HG03108 (cell line): ENCODE measurements around the gene RGL3.
"Not testable (repeated sequence)": the region's sequence is repeated elsewhere in the genome, so short reads cannot be mapped to it uniquely, and the experiment has no call there.

Experiments used
- ATAC-seq: cut with Tn5 transposase; IDR thresholded peaks from one replicate; pipeline ENCODE4 v1.9.1; 2021; ENCODE audit warnings: moderate library complexity; ENCODE audit not compliant: unreplicated experiment

Gene RGL3

DNA sequence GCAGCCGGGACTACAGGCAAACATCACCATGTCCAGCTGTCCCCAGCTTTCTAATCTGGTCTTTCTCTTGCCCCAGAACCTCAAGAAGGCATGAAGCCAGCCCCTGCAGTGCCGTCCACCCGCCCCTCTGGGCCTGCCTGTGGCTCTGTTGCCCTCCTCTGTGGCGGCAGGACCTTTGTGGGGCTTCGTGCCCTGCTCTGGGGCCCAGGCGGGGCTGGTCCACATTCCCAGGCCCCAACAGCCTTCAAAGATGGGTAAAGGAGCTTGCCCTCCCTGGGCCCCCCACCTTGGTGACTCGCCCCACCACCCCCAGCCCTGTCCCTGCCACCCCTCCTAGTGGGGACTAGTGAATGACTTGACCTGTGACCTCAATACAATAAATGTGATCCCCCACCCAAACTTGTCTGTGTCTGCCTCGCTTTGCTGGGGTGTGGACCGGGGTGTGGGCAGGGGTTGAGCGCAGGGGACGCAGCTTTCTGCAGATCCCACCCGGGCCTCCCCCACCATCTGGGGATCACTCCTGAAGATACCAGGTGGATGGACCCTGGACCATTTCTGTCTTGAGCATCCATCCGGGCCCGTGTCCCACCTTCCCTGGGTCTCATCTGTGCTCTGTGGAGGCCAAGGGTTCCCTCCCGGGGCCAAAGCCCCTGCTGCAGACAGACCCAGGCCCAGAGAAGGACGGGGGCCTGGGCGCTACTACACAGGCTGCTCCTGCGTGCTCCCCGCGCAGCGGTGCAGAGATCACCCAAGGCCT lies 31.6 kb upstream of the RGL3 start:
- ATAC-seq: no peak

DNA sequence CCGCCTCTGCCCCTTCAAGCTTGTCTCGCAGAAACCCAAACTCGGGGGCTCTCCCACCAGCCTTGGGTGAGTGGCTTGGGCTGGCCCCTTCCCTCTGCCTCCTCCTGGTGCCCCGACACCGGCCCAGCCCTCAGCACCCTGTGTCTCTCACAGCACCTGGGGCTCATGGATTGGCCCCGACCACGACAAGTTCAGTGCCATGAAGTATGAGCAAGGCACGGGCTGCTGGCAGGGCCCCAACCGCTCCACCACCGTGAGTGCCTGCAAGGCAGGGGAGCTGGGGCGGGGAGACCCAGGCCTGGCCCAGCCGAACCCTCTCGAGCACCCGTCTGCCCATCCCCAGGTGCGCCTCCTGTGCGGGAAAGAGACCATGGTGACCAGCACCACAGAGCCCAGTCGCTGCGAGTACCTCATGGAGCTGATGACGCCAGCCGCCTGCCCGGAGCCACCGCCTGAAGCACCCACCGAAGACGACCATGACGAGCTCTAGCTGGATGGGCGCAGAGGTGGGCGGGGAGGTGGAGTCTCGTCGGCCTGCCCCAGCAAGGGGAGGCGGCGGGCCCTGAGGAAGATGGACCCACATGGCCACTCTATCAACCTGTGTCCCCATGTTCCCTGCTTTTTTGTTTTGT lies 29.9 kb upstream of the RGL3 start:
- no peak for ATAC-seq

DNA sequence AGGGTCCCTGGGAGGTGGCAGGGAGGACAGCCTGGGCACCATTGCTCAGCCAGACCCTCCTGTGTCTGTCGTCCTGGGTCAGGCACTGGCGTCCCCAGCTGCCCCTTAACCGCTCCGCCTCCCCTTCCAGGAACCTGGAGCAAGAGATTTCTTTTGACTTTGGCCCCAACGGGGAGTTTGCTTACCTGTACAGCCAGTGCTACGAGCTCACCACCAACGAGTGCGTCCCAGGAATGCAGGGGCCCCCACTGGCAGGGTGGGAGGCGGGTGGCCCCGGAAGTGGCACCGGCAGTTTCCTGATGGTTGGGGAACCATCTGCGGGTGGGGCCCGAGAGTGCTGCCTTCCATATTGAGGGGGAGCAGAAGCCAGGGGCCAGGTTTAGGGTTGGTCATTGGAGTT lies 29.3 kb upstream of the RGL3 start:
- ATAC-seq: no peak

DNA sequence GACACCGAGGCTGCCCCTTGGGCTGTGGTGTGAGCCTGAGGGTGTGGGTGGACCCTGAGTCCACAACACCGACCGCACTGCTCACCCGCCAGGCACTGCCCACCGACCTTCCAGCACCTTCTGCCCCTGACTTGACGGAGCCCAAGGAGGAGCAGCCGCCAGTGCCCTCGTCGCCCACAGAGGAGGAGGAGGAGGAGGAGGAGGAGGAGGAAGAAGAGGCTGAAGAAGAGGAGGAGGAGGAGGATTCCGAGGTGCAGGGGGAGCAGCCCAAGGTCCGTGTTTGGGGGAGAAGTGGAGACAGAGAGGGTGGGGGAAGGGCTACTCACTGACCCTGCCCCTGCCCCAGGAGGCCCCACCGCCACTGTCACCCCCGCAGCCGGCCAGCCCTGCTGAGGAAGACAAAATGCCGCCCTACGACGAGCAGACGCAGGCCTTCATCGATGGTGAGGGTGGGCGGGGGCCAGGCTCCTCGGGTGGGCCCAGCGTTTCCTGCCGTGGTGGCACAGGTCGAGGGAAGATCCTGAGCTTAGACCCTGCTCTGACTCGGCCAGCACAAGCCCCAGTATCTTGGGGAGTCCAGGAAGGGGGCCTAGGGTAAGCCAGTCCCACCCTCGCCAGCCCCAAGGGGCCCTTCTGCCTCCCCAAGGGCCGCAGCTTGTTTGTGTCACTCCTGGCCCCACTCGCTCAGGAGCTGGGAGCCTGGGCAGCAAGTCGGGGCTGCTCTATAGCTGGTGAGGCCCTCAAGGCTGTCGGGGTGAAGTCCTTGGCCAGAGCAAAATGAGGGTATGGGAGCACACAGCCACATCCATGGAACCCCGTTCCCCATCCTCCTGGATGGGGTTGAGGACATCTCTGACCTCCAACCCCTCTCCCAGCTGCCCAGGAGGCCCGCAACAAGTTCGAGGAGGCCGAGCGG lies 28.5 kb upstream of the RGL3 start:
- no peak for ATAC-seq

DNA sequence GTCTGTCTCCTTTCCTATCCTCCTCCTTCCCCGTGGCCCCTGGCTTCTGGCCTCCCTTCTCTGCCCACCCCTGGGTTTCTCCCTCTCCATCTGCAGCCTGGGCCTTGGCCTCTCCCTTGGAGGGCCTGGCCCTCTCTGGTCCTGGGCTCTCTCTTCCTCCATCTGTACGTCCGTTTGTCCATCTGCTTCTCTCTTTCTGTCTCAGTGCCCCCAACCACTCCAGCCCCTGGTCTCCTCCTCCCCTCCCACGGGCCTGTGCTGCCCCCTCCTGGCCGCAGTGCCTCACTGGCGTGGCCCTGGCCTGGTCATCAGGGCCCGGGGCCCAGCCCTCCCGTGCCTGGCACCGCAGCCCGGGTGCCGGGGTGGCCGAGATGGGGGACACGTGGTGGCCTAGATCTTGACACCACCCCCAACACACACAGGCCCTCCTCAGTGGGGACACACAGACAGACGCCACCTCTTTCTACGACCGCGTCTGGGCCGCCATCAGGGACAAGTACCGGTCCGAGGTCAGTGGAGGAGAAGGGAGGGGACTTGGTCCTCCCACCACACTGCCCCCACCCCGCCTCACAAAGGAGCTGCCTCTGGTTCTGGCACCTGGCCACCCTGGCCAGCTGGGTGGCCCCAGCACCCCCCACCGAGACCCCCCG lies 27.7 kb upstream of the RGL3 start:
- no peak for ATAC-seq

DNA sequence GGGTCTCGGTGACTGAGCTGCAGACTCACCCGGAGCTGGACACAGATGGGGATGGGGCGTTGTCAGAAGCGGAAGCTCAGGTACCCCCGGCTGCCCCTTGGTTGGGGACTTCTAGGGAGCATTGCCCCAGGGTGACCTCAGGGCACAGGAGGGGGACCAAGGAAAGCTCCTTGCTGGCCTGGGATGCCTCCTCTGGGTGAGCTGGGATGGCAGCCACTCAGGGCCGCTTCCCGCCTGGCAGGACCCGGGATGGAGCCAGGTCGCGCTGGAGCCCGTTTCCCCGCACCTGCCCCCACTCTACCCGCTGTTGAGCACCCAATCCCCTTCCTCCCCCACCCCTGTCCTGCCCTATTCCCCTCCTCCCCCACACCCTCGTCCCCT lies 27.1 kb upstream of the RGL3 start:
- no peak for ATAC-seq

DNA sequence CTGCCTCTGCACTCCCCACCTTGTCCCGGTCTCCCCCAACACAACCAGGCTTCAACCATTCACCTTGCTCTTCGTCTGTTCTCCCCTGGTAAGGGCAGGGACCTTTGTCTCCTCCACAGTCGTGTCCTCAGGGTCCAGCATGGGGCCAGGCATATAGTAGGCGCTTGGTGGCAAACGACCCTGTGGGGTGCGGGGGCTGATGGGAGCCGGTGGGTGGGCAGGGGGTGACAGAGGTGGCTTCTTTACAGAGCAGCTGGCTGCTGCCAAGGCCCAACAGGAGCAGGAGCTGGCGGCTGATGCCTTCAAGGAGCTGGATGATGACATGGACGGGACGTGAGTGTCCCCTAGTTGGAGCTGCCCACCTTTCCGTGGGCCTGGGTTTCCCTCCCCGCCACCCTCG lies 26.0 kb upstream of the RGL3 start:
- ATAC-seq: no peak

DNA sequence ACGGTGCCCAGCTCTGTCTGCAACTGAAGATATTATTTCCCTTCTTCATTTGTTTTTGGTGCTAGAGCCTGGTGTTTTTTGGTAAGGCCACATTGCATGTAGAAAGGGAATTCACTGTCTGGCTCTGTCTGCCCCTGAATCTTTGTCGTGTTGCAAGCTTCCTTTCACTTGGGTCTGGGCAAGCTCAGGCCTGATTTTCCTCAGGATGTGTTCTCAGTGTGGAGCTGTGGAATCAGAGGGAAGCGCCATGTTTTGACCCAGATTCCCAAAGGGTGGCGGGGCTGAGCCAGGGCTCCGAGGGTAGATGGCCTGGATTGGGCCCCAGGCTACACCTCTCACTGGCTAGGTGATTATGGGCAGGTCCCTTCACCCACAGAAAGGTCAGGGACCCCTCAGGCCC lies 24.9 kb upstream of the RGL3 start:
- no peak for ATAC-seq

DNA sequence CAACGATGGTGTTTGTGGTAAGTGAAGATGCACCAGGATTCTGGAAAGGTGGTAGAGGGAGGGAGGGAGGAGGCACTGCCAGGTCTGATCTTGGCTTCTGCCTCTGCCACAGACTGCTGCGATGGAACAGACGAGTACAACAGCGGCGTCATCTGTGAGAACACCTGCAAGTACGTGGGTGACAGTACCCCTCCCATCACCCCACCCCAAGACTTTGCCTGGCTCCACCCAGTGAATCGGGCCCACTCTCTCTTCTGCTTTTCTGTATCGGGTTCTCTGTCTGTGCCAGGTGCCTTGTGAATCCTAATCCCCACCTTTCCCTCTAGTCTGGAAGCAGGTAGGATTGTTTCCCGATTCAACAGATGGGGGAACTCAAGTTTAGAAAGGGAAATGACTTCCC lies 18.8 kb upstream of the RGL3 start:
- no peak for ATAC-seq

DNA sequence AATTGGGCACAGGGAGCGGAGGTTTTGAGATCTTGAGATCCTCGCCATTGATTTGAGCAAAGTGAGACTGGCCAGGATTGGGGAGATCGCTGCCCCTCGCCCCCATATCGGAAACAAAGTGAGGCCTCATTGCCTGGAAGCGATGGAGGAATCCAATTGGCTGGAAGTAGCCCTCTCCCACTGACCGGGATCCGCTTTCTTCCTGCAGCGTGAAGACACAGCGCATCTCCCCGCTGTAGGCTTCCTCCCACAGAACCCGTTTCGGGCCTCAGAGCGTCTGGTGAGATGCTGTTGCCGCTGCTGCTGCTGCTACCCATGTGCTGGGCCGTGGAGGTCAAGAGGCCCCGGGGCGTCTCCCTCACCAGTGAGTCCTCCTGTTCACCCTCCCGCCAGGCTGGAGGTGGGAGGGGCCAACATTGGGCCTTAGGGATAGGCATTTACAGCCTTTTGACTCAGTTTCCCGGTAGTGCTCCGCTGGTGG lies 16.8 kb upstream of the RGL3 start:
- no peak for ATAC-seq

DNA sequence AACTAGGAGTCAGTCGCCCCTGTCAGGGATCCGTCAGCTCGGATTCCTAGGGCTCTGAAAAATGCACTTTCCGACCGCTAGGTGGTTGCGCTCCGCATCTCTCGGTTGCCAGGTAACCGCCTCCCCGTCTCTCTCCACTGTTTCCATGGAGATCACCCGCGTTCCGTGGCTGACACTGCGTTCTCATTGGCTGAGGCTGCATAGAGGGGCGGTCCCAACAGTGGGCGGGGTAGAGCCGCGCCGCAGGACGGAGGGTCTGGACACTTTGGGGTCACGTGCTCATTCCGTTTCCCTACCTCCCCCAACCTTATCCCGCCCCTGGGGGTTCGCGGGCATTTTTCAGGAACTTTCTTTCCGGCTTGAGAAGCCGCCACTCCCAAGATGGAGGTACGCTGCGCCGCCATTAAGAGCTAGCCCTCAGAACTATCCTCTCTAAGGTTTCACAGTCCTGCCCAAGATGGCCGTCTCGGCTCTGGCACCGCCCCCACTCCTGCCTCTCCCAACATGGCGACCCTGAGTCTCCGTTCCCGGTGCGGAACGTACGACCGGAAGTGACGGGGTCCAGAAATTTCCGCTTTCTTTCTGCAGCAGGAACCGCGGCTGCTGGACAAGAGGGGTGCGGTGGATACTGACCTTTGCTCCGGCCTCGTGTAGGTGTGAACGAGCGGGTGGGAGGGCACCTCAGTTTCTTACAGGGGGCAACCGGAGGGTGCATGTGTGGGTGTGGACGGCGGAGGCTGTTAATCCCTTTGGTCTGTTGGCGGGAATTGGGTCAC lies 16.1 kb upstream of the RGL3 start, which contains the start of the genes ODAD3 and PRKCSH:
TSS of gene ODAD3 (minus strand) at position 65 of the 776 bp plus-strand sequence. CDS start 105 bp downstream, outside the sequence.
TSS of gene PRKCSH (plus strand) at position 579 of the 776 bp plus-strand sequence. CDS start 483 bp downstream, outside the sequence.
- peak; percentile 85 for ATAC-seq

DNA sequence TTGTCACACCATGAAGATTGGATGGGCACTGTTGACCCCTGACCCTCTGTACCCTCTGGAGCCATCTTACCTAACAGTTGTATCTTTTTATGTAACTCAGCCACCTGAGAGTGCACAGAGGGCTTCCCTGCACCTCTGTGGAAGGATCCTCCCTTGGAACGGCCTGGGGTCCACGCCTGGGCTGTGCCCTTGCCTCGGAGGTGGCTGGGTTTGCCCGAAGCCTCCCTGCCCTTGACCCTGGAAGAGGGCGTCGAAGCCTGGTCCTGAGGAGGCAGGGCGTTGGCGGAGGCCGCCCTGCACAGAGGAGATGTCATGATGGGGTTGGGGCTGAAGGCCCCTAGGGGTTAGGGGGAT lies 15.6 kb upstream of the RGL3 start:
- peak; percentile 9 for ATAC-seq

DNA sequence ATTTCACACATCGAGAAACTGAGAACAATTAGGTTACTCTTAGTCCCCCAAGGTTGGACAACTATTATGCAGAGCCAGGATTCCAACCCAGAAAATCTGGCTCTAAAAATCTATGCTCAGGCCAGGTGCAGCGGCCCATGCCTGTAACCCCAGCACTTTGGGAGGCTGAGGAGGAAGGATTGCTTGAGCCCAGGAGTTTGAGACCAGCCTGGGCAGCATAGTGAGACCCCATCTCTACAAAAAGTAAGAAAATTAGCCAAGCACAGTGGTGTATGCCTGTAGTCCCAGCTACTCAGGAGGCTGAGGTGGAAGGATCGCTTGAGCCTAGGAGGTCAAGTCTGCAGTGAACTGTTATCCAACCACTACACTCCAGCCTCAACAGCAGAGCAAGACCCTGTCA lies 14.4 kb upstream of the RGL3 start:
- not testable (repeated sequence) for ATAC-seq

DNA sequence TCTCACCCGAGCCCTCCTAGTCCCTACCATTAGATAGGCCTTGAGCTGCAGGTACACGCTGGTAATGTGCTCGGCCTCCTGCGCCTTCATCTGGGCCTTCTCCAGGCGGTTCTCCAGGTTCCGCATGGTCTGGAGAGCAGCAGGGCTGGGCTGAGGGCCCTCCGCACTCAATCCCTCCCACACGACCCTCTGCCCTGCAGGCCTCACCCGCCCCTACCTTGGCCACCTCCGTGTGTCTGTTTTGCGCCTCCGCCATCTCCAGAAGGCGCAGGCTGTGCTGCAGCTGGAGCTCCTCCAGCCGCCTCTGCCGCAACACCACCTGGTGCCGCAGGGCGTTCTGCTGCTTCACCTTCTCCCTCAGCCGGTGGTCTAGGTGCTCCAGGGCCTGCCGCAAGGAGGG lies 7.5 kb upstream of the RGL3 start:
- ATAC-seq: no peak

DNA sequence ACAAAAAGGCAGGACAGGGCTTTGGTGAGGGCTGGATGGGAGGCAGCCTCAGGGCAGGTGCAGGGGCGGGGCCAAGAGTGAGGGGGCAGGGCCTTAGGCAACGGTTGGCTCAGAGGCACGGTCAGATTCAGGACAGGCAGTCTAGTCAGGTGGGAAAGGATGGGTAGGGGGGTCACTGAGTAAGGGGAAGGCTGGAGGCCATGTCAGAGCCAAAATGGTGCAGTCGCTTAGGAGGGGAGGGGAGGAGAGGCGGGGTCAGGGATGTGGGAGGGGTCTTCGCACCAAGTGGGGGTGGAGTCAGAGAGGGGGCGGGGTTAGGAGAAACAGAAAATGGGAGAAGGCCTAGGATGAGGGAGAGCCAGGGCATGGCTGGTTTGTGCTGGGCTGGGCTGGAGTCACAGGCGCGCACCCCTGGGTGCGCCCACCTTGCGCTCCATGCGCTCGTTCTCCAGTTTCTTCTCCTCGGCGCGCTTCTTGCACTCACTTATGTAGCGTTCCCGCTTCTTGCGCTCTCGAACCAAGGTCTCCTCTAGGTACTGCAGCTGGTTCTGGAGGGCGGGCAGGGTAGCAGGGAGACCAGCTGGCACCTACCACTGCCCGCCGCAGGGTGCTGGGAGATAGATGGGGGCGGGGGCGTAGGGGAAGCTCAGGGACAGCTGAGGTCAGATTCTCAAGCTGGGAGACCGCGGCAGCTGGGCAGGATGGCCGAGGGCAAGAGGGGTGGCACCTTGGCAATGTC lies 6.8 kb upstream of the RGL3 start:
- no peak for ATAC-seq

DNA sequence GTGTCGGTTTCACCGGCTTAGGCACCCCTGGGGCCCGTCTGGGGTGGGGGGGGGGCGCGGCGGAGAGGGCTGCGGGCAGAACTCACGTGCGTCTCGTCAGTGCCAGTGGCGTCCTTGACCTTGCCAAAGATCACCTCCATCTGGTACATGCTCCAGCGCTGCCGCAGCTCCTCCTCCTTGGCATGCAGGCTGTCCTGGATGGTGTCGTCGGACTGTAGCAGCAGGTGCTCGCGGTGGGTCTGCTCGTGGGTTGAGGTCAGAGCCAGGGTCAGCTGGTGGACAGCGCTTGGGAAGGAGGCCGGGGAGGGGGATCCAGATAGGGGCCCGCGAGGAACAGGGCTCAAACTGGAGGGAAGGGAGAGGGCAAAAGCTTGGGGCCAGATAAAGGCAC lies 4.7 kb upstream of the RGL3 start:
- no peak for ATAC-seq

DNA sequence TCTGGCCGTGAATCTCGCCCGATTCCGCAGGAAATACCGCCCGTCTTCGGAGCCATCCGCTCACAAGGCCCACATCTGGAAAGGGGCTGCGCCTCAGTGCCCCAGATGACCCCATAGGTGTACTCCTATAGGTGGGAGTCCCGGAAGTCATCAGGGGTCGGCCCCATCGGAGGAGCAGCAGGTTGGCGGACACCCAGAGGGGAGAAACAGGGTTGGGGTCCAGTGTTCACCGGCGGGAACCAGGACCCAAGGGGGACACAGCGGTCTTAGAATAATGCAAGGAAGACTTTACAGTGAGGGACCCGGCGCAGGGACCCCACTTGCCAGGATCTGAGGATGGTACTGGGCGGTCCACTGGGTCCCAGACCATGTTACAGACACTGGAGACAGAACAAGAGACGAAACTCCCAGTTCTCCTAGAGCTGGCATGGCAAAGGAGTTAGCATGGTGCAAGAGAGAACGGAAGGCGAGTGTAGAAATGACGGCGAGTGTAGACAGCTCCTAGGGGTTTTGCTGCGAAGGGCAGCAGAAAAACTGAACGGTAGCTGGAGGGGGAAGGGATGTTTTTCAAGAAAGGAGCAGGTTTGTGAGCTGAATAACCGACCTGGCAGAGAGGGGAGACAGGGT lies 4.2 kb upstream of the RGL3 start:
- ATAC-seq: no peak

DNA sequence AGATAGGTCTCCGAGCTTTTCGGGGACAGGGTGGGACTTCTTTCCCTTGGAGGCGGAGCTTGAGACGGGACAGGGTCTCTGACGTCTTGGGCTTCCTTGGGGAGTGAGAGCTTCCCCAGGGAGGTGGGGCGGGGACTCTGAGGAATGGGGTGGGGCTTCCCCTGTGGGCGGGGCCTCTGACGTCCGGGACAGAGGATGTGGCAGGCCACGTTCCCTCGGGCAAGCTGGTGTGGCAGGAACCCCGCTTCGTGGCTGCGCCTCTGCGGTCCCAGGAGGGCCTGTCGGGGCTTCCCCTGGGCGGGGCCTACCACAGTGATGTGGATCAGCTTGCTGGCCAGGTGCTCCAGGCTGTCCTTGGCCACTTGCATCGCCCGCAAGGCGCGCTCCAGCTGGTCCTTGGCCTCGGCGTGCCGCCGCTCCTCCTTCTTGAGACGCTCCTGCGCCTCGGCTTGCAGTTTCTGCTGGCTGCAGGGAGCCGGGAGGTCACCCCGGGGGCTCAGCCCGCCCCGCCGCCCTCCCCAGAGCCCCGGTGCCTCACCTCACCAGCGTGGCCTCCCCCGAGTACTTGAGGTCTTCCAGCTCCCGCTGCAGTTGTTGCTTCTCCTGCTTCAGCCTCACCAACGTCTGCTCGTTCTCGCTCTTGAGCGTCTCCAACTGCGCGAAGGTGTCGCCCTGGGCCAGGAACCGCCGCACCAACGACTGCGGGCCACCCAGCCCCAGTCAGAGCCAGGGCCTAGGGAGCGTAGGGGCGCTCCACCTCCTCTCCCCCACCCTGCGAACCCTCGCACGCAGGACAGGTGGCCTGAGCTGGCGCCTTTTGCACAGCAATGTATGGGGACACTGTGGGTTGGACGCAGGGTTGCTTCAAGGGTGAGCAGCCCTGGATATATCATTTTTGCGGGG lies 3.3 kb upstream of the RGL3 start:
- ATAC-seq: peak; percentile 78
